ENCODE results near the gene CCDC88C.

CCDC88C gene

DNA sequence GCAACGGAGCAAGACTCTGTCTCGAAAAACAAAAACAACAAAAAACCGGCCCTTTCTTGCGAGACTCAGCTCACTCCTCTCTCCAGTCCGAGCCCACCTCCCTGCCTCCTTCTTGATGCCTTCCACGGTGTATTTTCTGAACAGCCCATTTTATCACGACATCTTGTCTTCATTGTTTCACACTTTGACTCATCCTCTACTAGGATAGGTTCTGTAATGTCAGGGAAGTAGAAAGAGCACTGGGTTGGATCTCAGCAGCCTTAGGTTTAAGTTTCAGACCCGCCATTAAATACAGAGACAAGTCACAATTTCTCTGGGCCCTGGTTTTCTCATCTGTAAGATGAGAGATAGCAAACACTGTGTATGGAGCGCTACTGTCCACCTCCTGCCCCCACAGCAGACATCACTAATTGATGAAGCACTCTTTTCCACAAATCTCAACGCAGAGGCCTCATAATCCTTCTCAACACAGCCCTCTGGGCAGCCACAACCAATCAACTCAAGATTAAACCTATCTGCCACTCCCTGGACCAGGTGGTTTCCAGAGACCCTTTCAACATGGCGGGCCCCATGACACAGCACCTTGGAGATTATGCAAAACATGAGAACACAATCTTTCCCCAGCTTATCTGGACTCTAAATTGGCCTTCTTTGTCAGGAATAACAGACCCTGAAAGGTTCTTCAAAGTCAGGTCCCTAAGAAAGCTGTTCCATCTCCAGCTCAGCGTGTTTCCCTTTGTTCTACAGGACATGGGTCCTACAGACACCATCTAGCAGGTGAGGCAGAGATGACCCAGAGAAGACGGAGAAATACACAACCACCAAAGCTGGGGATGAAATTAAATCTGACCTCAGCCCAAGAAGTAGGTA is 35.6 kb downstream of the CCDC88C start:
- TF ChIP-seq, protein P1, sequence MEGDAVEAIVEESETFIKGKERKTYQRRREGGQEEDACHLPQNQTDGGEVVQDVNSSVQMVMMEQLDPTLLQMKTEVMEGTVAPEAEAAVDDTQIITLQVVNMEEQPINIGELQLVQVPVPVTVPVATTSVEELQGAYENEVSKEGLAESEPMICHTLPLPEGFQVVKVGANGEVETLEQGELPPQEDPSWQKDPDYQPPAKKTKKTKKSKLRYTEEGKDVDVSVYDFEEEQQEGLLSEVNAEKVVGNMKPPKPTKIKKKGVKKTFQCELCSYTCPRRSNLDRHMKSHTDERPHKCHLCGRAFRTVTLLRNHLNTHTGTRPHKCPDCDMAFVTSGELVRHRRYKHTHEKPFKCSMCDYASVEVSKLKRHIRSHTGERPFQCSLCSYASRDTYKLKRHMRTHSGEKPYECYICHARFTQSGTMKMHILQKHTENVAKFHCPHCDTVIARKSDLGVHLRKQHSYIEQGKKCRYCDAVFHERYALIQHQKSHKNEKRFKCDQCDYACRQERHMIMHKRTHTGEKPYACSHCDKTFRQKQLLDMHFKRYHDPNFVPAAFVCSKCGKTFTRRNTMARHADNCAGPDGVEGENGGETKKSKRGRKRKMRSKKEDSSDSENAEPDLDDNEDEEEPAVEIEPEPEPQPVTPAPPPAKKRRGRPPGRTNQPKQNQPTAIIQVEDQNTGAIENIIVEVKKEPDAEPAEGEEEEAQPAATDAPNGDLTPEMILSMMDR (conservative IDR thresholded peaks at IDR 0.05; ENCODE audit: low read depth, low read length): no peak
- no peak for DNase-seq (ENCODE audit: low read depth)
- H3K4me3 ChIP-seq (ENCODE audit: low read length): no peak overlapping the region

DNA sequence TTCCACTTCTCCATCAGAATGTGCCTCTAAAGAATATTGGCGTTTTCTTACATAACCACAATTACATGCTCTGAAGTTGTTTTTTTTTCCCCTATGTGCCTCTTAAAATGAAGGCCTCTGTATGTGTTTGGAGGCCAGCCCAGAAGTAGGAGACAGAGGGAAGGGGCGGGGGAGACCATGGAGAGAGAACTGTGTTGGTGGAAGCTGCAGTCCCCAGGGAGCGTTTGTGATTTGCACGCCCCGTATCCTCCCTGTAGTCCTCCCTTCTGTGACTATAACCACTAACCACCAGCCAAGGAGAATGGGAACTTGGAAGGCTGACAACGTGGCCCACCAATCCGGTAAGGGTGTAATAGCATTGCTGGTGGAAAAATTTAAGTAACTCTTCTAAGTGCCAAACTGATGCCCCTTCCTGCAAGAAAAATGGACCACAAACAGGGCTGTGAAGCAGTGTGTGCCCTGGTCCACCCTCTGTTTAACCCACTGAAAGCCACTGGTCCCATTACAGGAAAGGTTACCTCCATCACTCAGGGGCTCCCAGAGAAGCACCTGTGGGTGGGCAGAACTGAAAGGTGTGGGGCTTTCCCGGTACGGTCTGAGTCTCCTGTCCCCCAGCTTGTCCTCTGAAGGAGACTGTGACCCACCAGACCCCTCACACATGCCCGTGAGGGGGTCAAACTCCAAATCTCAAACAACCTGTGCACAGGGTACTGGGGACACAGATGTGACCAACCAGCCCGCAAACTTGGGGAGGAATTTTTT is 36.8 kb downstream of the CCDC88C start:
- DNase-seq (ENCODE audit: low read depth): no peak
- TF ChIP-seq, protein P1 (conservative IDR thresholded peaks at IDR 0.05; ENCODE audit: low read depth, low read length): no peak
- no peak overlapping the region for H3K4me3 ChIP-seq (ENCODE audit: low read length)

DNA sequence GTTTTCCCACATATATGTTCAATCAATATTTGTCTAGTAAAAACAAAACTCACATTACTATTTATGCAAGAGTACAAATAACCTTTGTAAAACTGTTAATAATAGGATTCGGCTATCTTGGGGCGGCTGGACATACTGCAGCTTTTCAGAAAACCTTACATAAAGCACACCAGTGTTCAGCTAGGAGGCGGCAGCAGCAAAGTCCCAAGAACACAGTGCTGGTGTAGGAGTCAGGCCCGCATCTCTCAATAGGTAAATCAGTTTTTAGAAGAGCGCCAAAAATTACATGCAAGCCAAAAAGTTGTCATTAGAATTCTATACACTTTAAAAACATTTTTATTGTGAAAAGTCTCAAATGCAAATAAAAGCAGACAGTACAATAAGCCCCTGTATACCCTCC is 37.5 kb downstream of the CCDC88C start:
- DNase-seq (ENCODE audit: low read depth): no peak
- TF ChIP-seq, protein P1 (conservative IDR thresholded peaks at IDR 0.05; ENCODE audit: low read depth, low read length): no peak
- no peak overlapping the region for H3K4me3 ChIP-seq (ENCODE audit: low read length)

DNA sequence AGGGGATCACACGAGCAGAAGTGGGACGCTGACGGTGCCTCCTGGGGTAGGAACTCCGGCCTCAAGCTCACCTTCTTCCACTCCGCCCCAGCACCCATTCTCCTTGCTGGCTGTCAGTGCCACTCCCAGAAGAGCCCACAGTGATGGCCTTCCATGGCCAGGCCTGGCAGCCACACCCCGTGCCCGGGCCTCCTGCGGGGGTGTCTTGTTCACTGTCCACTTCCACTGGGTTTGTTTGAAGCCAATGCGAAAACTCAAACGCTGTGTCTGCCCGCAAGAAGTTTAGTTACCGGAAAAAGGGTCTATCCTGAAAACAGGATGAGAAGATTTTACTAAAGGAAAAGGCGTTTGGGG is 38.1 kb downstream of the CCDC88C start:
- TF ChIP-seq, protein P1 (conservative IDR thresholded peaks at IDR 0.05; ENCODE audit: low read depth, low read length): no peak
- H3K4me3 ChIP-seq (ENCODE audit: low read length): no peak overlapping the region
- DNase-seq (ENCODE audit: low read depth): no peak

DNA sequence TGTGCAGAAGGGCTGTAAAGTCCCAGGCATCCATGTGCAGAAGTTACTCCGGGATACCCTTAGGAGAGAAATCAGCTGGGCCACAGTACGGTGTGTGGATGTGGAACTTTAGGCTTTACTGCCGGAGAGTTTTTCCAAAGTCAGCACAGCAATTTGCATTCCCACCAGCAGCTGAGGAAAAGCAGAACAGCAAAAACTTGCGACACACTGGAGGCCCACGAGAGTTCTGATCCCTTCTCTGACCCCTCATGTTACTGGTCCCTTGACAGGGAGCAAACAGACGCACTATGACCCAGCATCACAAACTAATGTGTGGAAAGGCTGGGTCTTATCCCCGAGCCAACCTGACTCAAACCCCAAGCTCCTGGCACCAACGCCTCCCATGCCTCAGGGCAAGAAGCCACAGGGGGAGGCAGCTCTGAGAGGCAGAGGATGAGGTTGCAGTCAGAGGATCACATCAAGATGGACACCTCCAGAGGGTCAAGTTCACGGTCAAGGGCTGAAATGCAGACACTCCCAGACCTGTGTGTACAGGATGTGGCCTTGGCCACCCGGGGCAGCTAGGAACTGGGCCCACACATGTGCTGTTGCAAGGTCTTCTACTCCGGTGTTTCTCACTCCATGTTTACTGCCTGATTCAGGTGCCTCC is 38.6 kb downstream of the CCDC88C start:
- DNase-seq (ENCODE audit: low read depth): no peak
- TF ChIP-seq, protein P1 (conservative IDR thresholded peaks at IDR 0.05; ENCODE audit: low read depth, low read length): no peak
- no peak overlapping the region for H3K4me3 ChIP-seq (ENCODE audit: low read length)

DNA sequence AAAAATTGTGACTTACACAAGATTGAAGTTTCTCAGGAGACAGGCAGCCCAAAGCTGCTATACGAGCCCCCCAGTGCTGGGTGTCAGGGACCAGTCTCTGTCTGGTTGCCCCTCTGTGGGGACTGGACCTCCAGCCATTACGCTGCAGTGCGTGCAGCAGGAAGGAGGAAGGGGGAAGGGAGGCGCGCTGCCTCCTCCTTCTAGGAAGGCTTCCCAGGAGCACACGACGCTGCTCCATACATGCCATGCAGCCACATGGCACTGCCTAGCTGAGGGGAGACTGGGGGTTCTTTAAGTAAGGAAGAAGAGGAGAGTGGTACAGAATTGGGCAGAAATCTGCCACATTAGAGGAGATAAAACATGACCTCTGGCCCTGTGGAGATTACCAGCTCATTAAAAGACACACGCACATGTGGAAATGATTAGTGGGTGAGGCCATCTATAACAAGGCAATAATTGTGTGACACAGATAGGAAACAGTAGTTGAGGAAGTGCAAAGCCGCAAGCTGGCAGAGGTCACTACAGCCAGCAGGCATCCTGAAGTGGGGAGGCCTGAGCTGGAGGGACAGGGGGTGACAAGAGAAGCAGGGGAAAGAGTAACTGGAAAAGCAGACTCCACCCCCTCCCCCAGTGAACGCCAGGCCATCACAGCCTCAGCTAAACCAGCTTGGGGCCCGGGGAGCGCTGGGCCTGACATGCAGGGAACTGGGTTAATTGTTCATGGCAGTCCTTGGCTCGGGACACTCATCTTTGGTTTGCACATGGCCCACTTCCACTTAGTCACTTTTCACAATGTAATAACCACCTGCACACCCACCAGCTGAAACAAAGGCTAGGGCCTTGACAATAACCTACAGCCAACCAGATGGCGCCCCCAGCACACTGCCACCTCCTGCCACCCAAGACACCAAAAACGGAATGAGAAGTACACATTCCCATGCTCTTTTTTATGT is 39.6 kb downstream of the CCDC88C start:
- DNase-seq (ENCODE audit: low read depth): no peak
- H3K4me3 ChIP-seq (ENCODE audit: low read length): no peak overlapping the region
- TF ChIP-seq, protein P1 (conservative IDR thresholded peaks at IDR 0.05; ENCODE audit: low read depth, low read length): no peak
